IPS-NIHi7 (cell line): ENCODE results near the gene PIK3CA.
A peak's percentile ranks its signal among the peaks of the same experiment; 100 is the strongest.

Experiments used
- DNase-seq: peaks from one replicate; pipeline ENCODE4 v3.0.0; 2012; ENCODE audit warnings: mixed read lengths; ENCODE audit errors: extremely low spot score

PIK3CA gene

DNA sequence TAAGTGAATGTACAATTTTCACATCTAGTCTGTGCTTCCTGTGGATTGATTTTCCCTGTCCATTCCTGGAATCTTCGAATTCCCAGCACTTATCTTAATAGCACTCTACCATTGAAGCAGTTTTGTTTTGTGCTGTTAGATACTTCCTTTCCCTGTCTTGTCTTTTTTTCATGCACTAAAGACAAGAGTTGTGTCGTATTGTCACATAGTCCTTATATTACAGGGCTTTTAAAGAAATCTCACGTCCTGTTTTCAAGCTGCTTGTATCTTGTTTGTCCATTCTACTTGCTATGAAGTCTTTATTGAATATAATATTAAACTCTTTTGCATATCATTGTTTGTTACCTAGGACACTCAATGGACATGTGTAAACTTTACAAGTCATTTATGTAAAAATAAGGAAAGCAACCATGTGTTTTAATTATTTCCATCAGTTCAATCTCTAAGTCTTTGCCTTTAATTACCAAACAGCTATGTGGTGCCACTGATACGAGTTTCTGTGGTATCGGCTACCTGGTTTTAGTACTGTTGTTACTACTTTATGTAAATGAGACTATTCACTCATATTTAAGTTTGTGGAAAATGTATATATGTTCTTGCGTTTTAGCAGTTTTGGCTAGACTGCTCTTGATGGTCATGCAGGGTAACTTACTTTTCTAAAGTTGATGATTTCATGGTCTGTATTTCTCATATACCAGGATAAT, 10.3 kb downstream of the PIK3CA start:
- DNase-seq, result no peak

DNA sequence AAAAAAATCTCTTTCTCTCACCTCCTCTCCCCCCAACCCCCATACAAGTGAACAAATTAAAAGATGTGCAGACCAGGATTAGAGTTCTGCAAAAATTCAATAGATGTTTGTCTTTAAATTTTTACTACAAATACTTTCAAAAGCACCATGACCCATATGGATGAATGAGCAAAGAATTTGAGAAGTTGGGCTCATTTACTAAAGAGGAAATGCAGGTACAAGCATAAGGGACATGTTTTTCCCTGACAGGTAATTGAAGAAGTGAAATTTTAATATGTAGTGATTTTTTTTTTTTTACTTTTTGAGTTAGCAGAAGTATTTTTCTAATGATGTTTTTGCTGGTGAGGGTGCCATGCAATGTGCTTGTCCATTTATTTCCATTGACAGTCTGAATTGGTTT, 15.3 kb downstream of the PIK3CA start:
- DNase-seq, result no peak

DNA sequence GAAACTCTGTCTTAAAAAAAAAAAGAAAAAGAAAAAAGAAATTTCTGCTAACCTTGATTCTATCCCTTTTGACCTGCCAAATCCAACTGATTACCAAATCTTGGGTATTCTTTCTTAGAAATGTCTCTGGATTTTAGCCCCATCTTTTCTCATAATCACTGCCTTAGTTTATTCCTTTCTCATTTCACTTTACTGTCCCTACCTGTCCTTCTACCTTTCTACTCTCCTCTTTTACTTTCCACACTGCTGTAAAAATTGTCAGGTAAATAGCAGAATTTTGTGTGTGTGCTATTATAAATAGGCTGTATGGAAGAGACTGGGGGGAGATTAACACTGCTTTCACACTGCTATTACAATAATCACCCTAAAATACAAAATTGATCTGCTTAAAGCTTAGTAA, 16.7 kb downstream of the PIK3CA start:
- no peak for DNase-seq

DNA sequence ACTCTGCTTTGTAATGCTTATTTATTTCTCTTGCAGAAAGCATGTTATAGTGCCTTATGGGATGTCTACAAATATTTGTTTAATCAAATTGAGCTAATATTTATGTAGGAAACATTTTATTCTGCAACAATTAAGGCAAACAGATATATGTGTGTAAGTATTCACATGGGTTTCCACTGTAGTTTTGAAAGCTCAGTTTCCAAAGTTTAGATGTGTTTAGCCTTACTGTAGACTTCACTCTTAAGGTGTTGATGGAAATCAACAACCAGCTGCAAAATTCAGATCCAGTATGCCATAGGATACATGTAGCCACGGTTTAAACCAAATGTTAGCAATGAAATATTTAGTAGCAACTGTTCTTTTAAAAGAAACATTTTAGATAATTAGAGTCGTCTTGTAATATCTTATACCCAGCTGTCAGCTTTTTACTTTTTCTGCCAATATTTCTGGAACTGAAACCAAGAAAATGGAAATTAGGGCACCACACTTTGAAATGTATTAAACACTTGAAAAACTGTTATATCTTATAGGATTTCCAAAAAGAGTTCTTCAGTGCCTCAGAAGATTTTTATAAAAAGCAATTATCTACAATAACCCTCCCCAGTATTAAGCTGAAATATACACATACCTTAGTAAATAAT, 18.5 kb downstream of the PIK3CA start:
- DNase-seq, result no peak

DNA sequence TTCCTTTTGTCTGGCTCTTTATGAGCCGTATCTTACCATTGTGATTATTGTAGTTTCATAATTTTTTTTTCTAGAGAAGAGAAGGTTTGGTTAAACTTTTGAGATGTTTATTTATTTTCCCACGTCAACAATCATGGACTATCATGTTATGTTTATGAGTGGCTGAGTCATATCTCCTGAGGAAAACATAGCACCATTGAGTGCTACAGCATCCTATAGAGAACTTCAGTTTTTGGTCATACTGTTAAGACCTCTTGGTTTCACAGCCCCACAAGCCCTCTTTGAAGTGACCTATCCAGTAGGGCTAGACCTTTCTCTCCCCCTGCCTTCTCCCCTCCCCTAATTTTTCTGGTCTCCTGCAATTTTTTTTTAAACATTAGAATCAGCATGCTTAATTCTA, 20.8 kb downstream of the PIK3CA start:
- DNase-seq, result no peak

DNA sequence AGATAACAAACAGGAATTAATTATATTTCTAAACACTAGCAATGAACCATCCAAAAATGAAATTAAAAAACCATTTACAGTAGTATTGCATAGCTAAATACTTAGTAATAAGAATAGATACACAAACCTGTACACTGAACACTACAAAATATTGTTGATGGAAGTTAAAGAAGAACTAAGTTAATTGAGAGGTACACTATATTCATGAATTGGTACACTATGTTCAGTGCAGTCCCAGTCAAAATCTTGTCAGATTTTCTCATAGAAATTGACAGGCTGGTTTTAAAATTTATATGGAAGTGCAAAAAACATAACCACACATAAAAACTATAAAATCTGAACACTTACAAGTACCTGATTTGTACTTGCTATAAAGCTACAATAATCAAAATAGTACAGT, 24.4 kb downstream of the PIK3CA start:
- DNase-seq, result no peak

DNA sequence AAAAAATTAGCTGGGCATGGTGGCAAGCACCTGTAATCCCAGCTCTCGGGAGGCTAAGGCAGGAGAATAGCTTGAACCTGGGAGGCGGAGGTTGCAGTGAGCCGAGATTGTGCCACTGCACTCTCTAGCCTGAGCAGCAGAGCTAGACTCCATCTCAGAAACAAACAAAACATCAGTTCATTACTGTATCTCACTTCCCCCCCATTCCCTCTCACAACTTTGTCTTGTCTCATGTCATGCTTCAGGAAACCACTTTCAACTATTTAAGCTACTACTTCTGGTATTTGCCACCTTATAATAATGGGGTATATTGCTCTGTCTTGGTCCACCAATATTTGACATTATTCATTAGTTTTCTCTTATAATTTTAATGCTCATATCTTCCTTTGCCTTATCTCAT, 26.2 kb downstream of the PIK3CA start:
- DNase-seq, result no peak

DNA sequence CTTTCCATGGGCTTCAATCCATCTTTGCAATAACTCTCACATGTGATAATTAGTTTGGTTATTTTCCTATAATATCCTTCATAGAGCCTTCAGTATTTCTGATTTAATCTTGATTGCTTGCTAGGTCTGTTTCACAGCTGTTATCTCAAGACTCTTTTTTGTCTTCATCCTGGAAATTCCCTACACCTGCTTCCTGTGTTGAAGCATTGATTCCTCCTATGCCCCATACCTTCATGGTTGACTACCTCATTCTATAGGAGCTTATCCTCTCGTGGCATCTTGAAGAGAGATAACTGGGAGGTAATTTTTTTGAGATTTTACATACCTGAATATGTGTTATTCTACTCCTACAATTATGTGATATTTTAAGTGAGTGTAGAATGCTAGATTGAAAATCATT, 26.7 kb downstream of the PIK3CA start:
- DNase-seq, result no peak

DNA sequence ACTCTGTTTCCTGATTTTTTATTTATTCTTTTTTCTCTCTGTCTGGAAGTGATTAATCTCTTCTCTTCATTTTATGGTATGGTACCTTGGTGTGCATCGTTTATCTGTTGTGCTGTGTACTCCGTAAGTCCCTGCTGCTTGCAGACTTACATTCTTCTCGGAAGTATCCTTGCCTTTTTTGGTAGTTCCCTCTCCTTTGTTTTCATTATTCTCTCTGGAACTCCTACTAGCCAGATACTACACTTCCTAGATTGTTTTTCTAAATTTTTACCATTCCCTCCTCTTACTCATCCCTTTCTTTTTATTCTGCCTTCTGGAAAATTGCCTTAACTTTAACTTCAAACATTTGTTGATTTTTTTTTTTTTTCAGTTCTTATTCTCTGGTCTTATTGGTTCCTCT, 27.2 kb downstream of the PIK3CA start:
- no peak for DNase-seq

DNA sequence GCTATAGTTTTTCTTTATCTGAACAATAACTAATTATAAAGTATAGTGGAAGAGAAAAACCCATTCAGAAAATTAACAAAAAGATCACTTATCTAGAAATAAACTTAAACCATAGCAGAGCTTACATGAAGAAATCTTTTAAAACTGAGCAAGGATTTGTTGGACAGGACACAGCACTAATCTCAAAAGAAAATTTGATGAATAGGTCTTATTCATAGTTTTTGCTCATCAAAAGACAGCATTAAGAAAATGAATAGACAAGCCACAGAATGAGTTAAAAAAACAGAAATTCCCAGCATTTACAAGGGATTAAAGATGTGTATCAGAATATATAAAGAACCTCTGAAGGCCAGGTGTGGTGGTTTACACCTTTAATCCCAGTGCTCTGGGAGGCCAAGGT, 29.5 kb downstream of the PIK3CA start:
- no peak for DNase-seq

DNA sequence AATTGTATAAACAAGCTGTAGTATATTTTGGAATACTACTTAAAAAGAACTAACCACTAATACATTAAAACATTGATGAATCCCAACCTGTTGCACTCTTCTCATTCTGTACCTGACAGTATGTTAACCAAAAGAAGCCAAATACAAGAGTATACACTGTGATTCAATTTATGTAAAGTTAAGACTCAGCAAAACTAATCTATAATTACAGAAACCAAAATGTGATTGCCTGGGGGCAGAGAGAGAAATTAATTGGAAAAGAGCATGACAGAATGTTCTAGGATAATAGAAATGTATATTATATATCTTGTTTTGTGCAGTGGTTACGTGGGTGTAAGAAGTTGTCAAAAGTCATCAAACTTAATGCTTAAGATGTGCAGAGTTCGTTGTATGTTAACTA, 31.1 kb downstream of the PIK3CA start:
- DNase-seq, result no peak

DNA sequence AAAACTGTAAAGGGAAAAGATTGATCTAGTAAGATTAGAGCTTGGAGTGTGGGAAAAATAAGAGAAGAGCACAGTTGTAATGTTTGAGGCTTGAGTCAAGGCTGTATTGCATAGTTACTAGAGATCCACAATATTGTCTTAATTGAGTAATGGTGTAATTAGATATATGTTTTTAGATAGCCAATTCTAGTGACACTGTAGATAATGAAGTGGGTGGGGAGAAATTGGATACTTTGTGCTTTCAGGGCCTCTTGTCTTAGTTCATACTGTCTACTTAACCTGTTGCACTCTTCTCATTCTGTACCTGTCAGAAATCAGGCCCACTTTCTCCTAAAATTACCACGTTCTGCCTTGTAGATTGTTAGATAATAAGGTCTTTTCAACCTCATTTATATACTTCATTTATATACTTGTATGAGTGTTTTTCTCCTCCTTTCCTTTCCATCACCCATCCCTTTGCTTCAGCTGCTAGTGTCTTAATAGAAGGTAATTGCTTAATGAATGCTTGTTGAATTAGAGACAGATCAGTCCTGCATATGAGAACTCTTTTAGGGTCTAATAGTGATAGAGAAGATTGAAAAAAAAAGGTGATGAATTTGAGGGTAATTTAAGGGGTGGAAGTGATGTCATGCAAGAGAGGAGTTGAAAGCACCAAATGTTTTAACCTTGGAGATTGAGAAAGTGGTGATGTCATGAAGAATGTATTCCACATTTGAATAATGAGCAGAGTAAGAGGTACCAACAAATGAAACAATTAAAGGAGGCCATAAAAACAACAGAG, 32.0 kb downstream of the PIK3CA start:
- no peak for DNase-seq

DNA sequence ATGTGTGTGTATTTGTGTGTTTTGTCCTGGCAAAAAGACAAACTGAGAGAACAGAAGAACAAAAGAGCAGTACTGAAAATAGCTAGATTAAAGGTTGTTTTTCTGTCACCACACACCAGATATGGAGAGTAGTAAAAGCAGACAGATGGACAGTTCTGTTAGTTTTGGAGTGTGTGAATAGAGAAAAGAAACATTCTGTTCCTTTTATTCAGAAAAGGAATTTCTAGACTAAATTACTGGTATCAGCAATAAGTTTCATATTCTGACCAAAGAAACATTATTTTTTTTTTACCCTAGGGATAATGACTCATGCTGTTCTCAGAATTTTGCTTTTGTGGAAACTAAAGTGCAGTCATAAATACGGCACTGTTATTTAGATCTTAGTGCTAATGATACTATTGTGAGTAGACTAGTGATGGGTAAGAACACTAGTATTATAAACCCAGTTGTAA, 32.9 kb downstream of the PIK3CA start:
- DNase-seq, result no peak

DNA sequence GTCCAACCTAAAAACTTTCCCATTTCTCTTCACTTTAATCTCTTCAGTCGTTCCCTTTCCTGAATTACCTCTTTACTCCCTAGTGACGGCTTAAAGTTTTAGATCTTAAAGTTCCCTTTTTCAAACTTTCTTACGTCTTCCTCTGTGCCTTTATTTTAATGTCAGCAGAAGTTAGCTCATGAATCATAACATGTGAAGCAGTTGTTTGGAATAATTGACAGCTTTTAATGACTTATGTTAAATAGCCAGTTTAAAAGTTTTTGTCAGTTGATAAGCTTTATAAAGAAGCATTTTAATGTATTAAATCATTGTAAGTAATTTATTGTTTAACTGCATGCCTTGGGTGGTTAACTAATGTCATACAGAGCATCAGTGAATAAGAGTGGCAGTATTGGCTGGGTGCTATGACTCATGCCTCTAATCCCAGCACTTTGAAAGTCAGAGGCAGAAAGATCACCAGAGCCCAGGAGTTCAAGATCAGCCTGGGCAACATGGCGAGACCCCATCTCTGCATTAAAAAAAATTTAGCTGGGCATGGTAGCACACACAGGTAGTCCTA, 33.9 kb downstream of the PIK3CA start:
- DNase-seq, result no peak

DNA sequence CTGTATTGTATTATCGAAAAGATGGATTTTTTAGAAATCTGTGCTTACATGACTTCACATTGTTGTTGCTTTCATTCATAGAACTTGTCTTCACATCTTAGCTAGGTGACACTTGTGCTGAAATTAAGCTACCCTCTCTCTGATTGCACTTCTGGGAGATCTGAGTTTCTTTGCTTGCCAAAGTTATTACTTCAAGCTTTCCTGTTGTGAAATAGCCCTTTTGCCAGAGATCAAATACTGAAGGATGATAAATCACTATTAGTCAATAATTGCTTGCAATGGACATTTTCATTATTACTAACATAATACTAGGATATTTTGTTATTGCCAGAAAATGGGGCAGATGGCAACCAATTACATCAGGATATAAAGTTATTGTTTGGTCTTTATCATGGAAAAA, 34.7 kb downstream of the PIK3CA start:
- no peak for DNase-seq

DNA sequence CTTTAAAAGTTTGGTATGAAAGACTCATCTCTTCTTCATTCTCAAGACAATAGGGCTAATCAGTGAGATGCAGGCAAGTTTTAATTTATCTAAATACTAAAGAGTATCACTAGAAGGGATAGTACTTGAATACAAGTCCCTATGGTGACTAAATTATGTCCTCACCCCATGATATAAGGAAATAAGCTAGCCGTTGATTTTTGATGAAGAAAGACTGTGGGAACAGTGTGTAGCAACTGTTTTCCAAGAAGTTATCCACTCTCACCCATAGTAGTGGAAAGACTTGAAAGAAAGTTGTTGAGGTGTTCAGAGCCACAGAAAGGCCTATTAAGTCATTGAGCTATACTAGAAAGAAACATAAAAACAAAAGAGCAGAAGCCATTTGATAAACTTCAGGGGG, 36.7 kb downstream of the PIK3CA start:
- DNase-seq, result no peak

DNA sequence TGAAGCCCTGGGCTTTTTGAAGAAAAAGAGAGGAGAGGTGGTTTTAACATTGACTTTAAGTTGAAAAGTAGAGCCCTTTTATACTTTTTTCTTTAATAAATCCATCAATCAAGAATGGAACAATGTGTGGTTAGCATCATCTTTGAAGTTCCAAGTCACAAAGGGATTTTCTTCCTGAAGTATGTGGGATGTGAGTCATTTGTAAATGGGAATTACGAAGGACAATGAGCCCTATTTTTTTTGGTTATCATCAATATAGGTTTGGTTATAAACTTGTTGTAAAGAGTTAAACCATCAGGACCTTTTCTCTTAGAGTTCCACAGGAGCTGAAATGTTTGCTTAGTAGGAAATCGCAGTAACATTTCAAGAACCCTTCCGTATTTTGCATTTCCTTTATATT, 38.3 kb downstream of the PIK3CA start:
- no peak for DNase-seq

DNA sequence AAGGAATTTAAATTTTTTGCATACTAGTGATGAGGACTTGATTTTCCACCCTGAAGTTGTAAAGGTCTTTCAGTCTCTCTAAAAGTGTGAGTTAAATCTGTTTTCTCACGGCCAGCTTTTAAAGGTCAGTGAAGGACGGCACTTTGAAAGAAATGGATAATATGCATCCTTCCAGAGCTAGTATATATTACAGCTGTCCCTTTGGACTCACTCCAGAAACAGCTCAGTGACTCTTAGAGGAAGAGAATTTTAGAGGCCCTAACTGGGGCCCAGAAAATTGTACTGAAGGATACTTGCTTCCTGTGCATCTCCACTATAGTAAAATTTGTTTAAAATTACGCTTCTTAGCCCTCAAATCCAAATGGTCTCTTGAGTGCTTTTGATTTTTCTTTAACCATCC, 41.6 kb downstream of the PIK3CA start:
- DNase-seq, result no peak

DNA sequence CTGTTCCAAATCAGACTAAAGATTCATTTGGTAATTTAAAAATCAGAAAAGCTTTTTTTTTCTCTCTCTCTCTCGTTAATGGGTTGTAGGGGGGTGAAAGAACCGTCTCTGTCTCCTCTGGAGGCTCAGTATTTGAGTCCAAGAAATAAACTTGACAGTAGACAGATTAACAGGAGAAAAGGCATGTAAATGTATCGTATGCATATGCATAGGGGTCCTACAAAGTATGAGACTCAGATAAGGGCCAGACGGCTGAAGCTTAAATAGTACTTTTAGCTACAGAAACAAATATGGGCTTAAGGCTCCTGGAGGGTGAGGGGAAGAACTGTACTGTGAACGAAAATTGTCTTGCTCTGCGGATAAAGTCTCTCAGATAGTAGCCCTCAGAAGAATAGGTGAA, 42.4 kb downstream of the PIK3CA start:
- DNase-seq, result no peak

DNA sequence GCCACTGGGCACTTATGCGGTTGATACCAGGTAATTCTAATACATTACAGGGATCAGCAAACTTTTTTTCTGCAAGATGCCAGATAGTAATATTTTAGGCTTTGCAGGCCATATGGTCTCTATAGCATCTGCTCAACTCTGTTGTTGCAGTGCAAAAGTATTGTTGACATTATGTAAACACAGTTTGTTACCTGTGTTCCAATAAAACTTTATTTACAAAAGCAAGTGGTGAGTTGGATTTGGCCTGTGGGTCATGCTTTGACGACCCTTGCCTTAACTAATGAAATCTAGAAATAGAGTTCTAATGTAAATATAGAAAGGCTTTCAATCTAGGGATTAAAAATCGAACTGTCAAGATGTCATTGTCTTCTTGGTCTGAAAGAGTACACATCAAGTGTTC, 44.4 kb downstream of the PIK3CA start:
- no peak for DNase-seq

DNA sequence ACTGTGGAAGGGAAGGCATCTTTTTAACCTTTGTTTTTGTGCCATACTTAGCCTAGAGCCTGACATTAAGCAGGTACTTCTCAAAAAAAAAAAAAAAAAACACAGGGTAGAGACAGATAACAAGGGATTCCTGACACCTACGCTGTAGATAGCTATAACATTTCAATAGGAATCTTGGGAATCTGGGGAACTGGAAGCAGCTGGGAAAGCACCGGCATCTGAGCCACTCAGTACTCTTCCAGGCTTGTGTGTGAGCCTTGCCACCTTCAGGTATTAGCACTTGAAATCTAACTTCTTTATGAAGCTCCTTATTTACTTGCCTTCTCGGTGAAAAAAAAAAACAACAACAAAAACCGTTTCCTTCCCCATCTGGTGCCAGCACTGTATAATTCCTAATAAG, 46.8 kb downstream of the PIK3CA start:
- peak; percentile 54 for DNase-seq

DNA sequence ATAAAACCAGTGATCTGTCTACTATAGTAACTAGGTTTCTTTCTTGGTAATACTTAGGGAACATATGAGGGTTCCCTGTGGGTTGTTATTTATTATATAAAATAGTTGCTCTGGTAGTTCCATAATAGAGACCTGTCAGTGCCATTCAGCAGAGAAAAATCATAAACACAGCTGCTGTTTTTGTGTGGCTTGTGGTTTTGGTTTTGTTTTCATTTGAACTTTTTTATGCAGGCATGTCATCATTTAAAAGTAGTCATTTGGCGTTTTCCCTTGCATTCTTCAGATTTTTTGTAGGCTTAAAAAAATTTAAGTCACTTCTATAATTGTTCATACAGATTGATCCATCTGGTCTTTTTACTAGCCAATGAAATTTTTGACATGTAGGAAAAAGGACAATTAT, 47.9 kb downstream of the PIK3CA start:
- DNase-seq, result no peak

DNA sequence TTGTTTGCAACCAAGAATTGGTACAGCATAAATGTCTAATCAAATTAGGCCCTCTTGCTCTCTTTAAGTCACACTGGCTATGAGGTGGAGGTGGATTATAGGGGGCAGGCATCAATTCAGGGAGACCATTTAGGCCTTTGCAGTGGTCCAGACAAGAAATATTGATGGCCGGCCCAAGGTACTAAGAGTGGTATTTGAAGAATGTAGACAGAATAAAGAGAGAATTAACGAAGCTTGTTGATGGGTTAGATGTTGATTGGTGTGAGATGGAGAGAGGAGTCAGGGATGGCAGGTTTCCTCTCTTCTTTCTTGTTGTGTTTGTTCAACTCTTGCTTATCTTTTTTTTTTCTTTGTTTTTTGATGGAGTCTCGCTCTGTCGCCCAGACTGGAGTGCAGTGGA, 48.5 kb downstream of the PIK3CA start:
- peak; percentile 12 for DNase-seq
